K562 (cell line): ENCODE data around the gene CHST2. TPM values are rescaled to one million over a fixed set of nuclear protein-coding genes. Genes with fewer than 3 reads are reported as not detected.

Experiments
- BRF1 ChIP-seq: IDR thresholded peaks from 3 replicates; pipeline ENCODE4 v1.6.1; 2011; ENCODE audit warnings: borderline replicate concordance, mild to moderate bottlenecking; ENCODE audit not compliant: insufficient read length; ENCODE audit errors: extremely low read depth
- CBFA2T2 ChIP-seq: fragments of 450-650 bp; conservative IDR thresholded peaks from 2 replicates; pipeline ENCODE4 v1.6.1; 2017; ENCODE audit warnings: mild to moderate bottlenecking
- CEBPG ChIP-seq, 3 experiments: fragments of 200-800 bp in 1 of 3; sonication (Bioruptor generic) in 1 of 3; sonication (generic) in 1 of 3; formaldehyde crosslinking in 1 of 3; IDR thresholded peaks in 2 of 3; conservative IDR thresholded peaks in 1 of 3; 2 replicates each; pipeline versions ENCODE4 v1.6.1 to v1.8.0; 2016 to 2022; ENCODE audit warnings: missing compliant biosample characterization in 2 of 3, missing genetic modification characterization in 2 of 3, mild to moderate bottlenecking in 1 of 3, missing genetic modification reagents in 1 of 3
- COPS2 ChIP-seq: fragments of 450-650 bp; conservative IDR thresholded peaks from 2 replicates; pipeline ENCODE4 v1.6.1; 2016; ENCODE audit warnings: mild to moderate bottlenecking, moderate library complexity
- FOXA3 ChIP-seq, 2 experiments: fragments of 450-650 bp in 1 of 2; sonication (generic) in 1 of 2; formaldehyde crosslinking; IDR thresholded peaks in 1 of 2; conservative IDR thresholded peaks in 1 of 2; 2 replicates each; pipeline versions ENCODE4 v1.4.0 to v1.8.0; 2020 to 2022; ENCODE audit warnings: mild to moderate bottlenecking in 2 of 2, missing genetic modification reagents in 1 of 2
- GTF2B ChIP-seq: IDR thresholded peaks from 2 replicates; pipeline ENCODE4 v1.6.1; 2011; ENCODE audit not compliant: insufficient read length; ENCODE audit errors: extremely low read depth
- L3MBTL2 ChIP-seq: fragments of 450-650 bp; IDR thresholded peaks from 2 replicates; pipeline ENCODE4 v1.6.1; 2016; ENCODE audit warnings: mild to moderate bottlenecking, moderate library complexity
- MAFK ChIP-seq: IDR thresholded peaks from 2 replicates; pipeline ENCODE4 v1.6.1; 2011; ENCODE audit warnings: low read length, improper control_type of control experiment
- MED1 ChIP-seq: sonication (generic); formaldehyde crosslinking; IDR thresholded peaks from 2 replicates; pipeline ENCODE4 v1.8.1; 2023; ENCODE audit warnings: missing genetic modification reagents, borderline replicate concordance
- NEUROD1 ChIP-seq: fragments of 150-350 bp; IDR thresholded peaks from 2 replicates; pipeline ENCODE4 v1.6.1; 2014; ENCODE audit warnings: borderline replicate concordance, low read length, low read depth; ENCODE audit not compliant: partially characterized antibody
- PYGO2 ChIP-seq: fragments of 450-650 bp; IDR thresholded peaks from 2 replicates; pipeline ENCODE4 v1.6.1; 2016; ENCODE audit warnings: mild to moderate bottlenecking, missing genetic modification characterization, moderate library complexity, missing compliant biosample characterization
- RB1 ChIP-seq: fragments of 450-650 bp; IDR thresholded peaks from 2 replicates; pipeline ENCODE4 v1.6.1; 2017; ENCODE audit warnings: low read depth, mild to moderate bottlenecking
- RBM14 ChIP-seq: fragments of 200-400 bp; formaldehyde crosslinking; IDR thresholded peaks from 2 replicates; pipeline ENCODE4 v1.6.1; 2018; ENCODE audit warnings: low read depth, mild to moderate bottlenecking, low read length, moderate library complexity, borderline replicate concordance; ENCODE audit not compliant: insufficient read depth
- SIRT6 ChIP-seq: IDR thresholded peaks from one replicate; pipeline ENCODE4 v1.6.1; 2012; ENCODE audit warnings: low read depth, mild to moderate bottlenecking, control low read depth, inconsistent platforms, low read length, moderate library complexity
- SMAD2 ChIP-seq: fragments of 150-350 bp; IDR thresholded peaks from 2 replicates; pipeline ENCODE4 v1.6.1; 2014; ENCODE audit warnings: low read depth, mild to moderate bottlenecking, low read length
- TBP ChIP-seq: optimal IDR thresholded peaks from 2 replicates; pipeline ENCODE3; 2011; ENCODE audit warnings: low read depth, low read length, improper control_type of control experiment
- ZNF24 ChIP-seq: fragments of 450-650 bp; IDR thresholded peaks from 2 replicates; pipeline ENCODE4 v1.6.1; 2016
- ZZZ3 ChIP-seq: fragments of 450-650 bp; IDR thresholded peaks from 2 replicates; pipeline ENCODE4 v1.6.1; 2016; ENCODE audit warnings: antibody characterized with exemption, mild to moderate bottlenecking, moderate library complexity
- polyA plus RNA-seq, 8 experiments: library from polyadenylated mRNA; depleted of rRNA in 4 of 8; stranded (reverse) in 5 of 8; unstranded in 3 of 8; fragments of >200 nt; fragmentation: Nextera tagmentation in 2 of 8; fragmentation: Illumina TruSeq in 1 of 8; extraction: Ambion mirVana in 2 of 8; extraction: Trizol in 1 of 8; gene quantifications; 2 replicates each; pipeline versions ENCODE4 v1.2.1 to v1.2.3, GENCODE V29; 2011 to 2014; ENCODE audit warnings: inconsistent platforms in 1 of 8, missing spikeins in 1 of 8
- total RNA-seq, 7 experiments: library from RNA; depleted of rRNA in 6 of 7; stranded (reverse); fragments of >200 nt in 6 of 7; fragmentation: Illumina TruSeq in 2 of 7; extraction: Trizol in 2 of 7; gene quantifications; 2 replicates each; pipeline versions ENCODE4 v1.2.1 to v1.2.3, GENCODE V29; 2011 to 2021; ENCODE audit warnings: low replicate concordance in 1 of 7
- TF ChIP-seq, protein P1 (sequence below), 3 experiments: IDR thresholded peaks in 2 of 3; conservative IDR thresholded peaks in 1 of 3; 2 replicates each; pipeline ENCODE4 v1.5.1; 2011 to 2012; ENCODE audit warnings: low read length in 3 of 3, mild to moderate bottlenecking in 3 of 3, control low read depth in 2 of 3, improper control_type of control experiment in 1 of 3, inconsistent platforms in 1 of 3, low read depth in 1 of 3, mixed read lengths in 1 of 3, moderate library complexity in 1 of 3; ENCODE audit not compliant: insufficient read depth in 2 of 3
- TF ChIP-seq, protein P2 (sequence below): IDR thresholded peaks from 2 replicates; pipeline ENCODE4 v1.6.1; 2012; ENCODE audit warnings: low read depth, low read length, improper control_type of control experiment, borderline replicate concordance
- TF ChIP-seq, protein P3 (sequence below): fragments of 450-650 bp; IDR thresholded peaks from 2 replicates; pipeline ENCODE4 v1.6.1; 2016; ENCODE audit warnings: antibody characterized with exemption

CHST2 gene
- total and polyA plus RNA-seq, 9 of the 15 experiments (the other 6 are each of a cell fraction or from before 2014, with no cell fraction given), result 3.4 to 60.3 (median 13.9) TPM

- TF ChIP-seq CEBPG (CRISPR knock-in tag; IDR thresholded peaks at IDR 0.05) (no peak), CEBPG (tag; conservative IDR thresholded peaks at IDR 0.05 in 1 of 2, IDR thresholded peaks at IDR 0.05 in 1 of 2) (no peak; a peak in 1 of 4 replicates), ZZZ3 (no peak), CBFA2T2 (peak; percentile 100), ZNF24 (peak; percentile 68; the same call in 1 of the 2 replicates), L3MBTL2 (peak; percentile 76), MED1 (CRISPR knock-in tag) (no peak), SIRT6 (no peak), BRF1 (no peak), RB1 (no peak; the same call in 1 of the 2 replicates), FOXA3 (CRISPR knock-in tag; conservative IDR thresholded peaks at IDR 0.05 in 1 of 2, IDR thresholded peaks at IDR 0.05 in 1 of 2) (0 out of 4 replicates have a peak, but pooled peaks of 1 of the 2 experiments have one; percentile 17), RBM14 (no peak), TBP (no peak), MAFK (peak; percentile 61), GTF2B (no peak), PYGO2 (tag) (no peak; the same call in 1 of the 2 replicates), NEUROD1 (peak; percentile 93), COPS2 (no peak), SMAD2 (no peak)
- TF ChIP-seq, protein P1, sequence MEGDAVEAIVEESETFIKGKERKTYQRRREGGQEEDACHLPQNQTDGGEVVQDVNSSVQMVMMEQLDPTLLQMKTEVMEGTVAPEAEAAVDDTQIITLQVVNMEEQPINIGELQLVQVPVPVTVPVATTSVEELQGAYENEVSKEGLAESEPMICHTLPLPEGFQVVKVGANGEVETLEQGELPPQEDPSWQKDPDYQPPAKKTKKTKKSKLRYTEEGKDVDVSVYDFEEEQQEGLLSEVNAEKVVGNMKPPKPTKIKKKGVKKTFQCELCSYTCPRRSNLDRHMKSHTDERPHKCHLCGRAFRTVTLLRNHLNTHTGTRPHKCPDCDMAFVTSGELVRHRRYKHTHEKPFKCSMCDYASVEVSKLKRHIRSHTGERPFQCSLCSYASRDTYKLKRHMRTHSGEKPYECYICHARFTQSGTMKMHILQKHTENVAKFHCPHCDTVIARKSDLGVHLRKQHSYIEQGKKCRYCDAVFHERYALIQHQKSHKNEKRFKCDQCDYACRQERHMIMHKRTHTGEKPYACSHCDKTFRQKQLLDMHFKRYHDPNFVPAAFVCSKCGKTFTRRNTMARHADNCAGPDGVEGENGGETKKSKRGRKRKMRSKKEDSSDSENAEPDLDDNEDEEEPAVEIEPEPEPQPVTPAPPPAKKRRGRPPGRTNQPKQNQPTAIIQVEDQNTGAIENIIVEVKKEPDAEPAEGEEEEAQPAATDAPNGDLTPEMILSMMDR (IDR thresholded peaks at IDR 0.05 in 2 of 3, conservative IDR thresholded peaks at IDR 0.05 in 1 of 3; ENCODE audit: insufficient read depth in 2 of 3, low read depth in 1 of 3, low read length in 3 of 3), result peak in 1 of 3 experiments; percentile 38; a peak in 2 of 6 replicates
- TF ChIP-seq, protein P2, sequence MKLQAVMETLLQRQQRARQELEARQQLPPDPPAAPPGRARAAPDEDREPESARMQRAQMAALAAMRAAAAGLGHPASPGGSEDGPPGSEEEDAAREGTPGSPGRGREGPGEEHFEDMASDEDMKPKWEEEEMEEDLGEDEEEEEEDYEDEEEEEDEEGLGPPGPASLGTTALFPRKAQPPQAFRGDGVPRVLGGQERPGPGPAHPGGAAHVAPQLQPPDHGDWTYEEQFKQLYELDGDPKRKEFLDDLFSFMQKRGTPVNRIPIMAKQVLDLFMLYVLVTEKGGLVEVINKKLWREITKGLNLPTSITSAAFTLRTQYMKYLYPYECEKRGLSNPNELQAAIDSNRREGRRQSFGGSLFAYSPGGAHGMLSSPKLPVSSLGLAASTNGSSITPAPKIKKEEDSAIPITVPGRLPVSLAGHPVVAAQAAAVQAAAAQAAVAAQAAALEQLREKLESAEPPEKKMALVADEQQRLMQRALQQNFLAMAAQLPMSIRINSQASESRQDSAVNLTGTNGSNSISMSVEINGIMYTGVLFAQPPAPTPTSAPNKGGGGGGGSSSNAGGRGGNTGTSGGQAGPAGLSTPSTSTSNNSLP, result peak; percentile 64; the same call in 1 of the 2 replicates
- TF ChIP-seq, protein P3, sequence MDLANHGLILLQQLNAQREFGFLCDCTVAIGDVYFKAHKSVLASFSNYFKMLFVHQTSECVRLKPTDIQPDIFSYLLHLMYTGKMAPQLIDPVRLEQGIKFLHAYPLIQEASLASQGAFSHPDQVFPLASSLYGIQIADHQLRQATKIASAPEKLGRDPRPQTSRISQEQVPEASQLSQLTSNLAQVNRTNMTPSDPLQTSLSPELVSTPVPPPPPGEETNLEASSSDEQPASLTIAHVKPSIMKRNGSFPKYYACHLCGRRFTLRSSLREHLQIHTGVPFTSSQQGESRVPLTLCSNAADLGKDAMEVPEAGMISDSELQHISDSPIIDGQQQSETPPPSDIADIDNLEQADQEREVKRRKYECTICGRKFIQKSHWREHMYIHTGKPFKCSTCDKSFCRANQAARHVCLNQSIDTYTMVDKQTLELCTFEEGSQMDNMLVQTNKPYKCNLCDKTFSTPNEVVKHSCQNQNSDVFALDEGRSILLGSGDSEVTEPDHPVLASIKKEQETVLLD, result peak; percentile 65
These were observed 34.5 kb upstream of the CHST2 start (continued) for GRCh38 chr3:143084856-143085731.
